Esophagus mucosa (tissue), 1 donor: ENCODE data around the gene EIF4A3. TPM values are rescaled to one million over a fixed set of nuclear protein-coding genes. Genes with fewer than 3 reads are reported as not detected.
A peak's percentile ranks its signal among the peaks of the same experiment; 100 is the strongest.

Experiments
- ATAC-seq: fragments of 200-7000 bp; cut with Tn5 transposase; one replicate; pipeline ENCODE4 v1.9.1; 2020
- total RNA-seq: library from RNA; stranded (reverse); gene quantifications from one replicate; pipeline ENCODE4 v1.2.4, GENCODE V29; 2023
- donor health status: DM: yes; HTN: yes; CAD: no.

The EIF4A3 gene
- total RNA-seq, result 93.3 TPM

- peak; percentile 96 for ATAC-seq
These were observed at the start of gene EIF4A3 for GRCh38 chr17:80147035-80147822. Gene EIF4A3, minus strand, starts transcription at chr17:80147128. Its CDS starts 167 bp downstream, at chr17:80146961.

- ATAC-seq, result no peak
These were observed 49.7 kb upstream of the EIF4A3 start for GRCh38 chr17:80196652-80197051.

GRCh38 chr17:80195671-80196529 lies 49.0 kb upstream of the EIF4A3 start:
- no peak for ATAC-seq

- no peak for ATAC-seq
These were observed 48.2 kb upstream of the EIF4A3 start for GRCh38 chr17:80195141-80195540.

- peak; percentile 77 for ATAC-seq
These were observed 45.1 kb upstream of the EIF4A3 start for GRCh38 chr17:80191865-80192661.

GRCh38 chr17:80191192-80191591 lies 44.3 kb upstream of the EIF4A3 start:
- peak; percentile 1 for ATAC-seq

GRCh38 chr17:80190716-80191115 lies 43.8 kb upstream of the EIF4A3 start:
- no peak for ATAC-seq

GRCh38 chr17:80189611-80190010 lies 42.7 kb upstream of the EIF4A3 start:
- ATAC-seq, result no peak

- ATAC-seq, result peak; percentile 59
These were observed 40.6 kb upstream of the EIF4A3 start for GRCh38 chr17:80187515-80187941.

GRCh38 chr17:80187090-80187489 lies 40.2 kb upstream of the EIF4A3 start:
- peak; percentile 35 for ATAC-seq

- no peak for ATAC-seq
These were observed 39.0 kb upstream of the EIF4A3 start for GRCh38 chr17:80185968-80186367.

GRCh38 chr17:80184423-80184714 lies 37.4 kb upstream of the EIF4A3 start:
- ATAC-seq, result no peak

GRCh38 chr17:80183581-80184422 lies 36.9 kb upstream of the EIF4A3 start:
- no peak for ATAC-seq

GRCh38 chr17:80182845-80183223 lies 35.9 kb upstream of the EIF4A3 start:
- no peak for ATAC-seq

GRCh38 chr17:80182118-80182844 lies 35.4 kb upstream of the EIF4A3 start:
- ATAC-seq, result no peak

GRCh38 chr17:80181431-80181830 lies 34.5 kb upstream of the EIF4A3 start:
- ATAC-seq, result no peak

GRCh38 chr17:80180192-80180591 lies 33.3 kb upstream of the EIF4A3 start:
- ATAC-seq, result no peak

- ATAC-seq, result no peak
These were observed 31.2 kb upstream of the EIF4A3 start for GRCh38 chr17:80177986-80178595.

- no peak for ATAC-seq
These were observed 29.8 kb upstream of the EIF4A3 start for GRCh38 chr17:80176757-80177156.

- ATAC-seq, result no peak
These were observed 27.0 kb upstream of the EIF4A3 start for GRCh38 chr17:80173916-80174315.

- ATAC-seq, result no peak
These were observed 26.2 kb upstream of the EIF4A3 start for GRCh38 chr17:80173126-80173525.
